HepG2 (cell line): ENCODE data around the gene TCN1. TPM values are rescaled to one million over a fixed set of nuclear protein-coding genes. Genes with fewer than 3 reads are reported as not detected.

Experiments
- ATM ChIP-seq: fragments of 450-650 bp; IDR thresholded peaks from 2 replicates; pipeline ENCODE4 v1.7.1; 2017; ENCODE audit warnings: mild to moderate bottlenecking, borderline replicate concordance
- EED ChIP-seq: sonication (generic); formaldehyde crosslinking; IDR thresholded peaks from 2 replicates; pipeline ENCODE4 v1.5.0; 2020; ENCODE audit warnings: mild to moderate bottlenecking, missing genetic modification reagents
- GMEB1 ChIP-seq: sonication (generic); formaldehyde crosslinking; IDR thresholded peaks from 2 replicates; pipeline ENCODE4 v1.5.1; 2020; ENCODE audit warnings: missing genetic modification reagents, mild to moderate bottlenecking, borderline replicate concordance
- HMGXB4 ChIP-seq, 2 experiments: sonication (generic) in 1 of 2; formaldehyde crosslinking in 1 of 2; IDR thresholded peaks; 2 replicates each; pipeline versions ENCODE4 v1.4.0 to v1.6.1; 2018 to 2020; ENCODE audit warnings: missing genetic modification reagents in 2 of 2, borderline replicate concordance in 1 of 2, low read depth in 1 of 2, mild to moderate bottlenecking in 1 of 2, missing biosample characterization in 1 of 2
- HNF1B ChIP-seq: sonication (generic); formaldehyde crosslinking; IDR thresholded peaks from 2 replicates; pipeline ENCODE4 v1.5.1; 2020; ENCODE audit warnings: mild to moderate bottlenecking, moderate library complexity, missing genetic modification reagents
- HNRNPL ChIP-seq: fragments of 200-400 bp; formaldehyde crosslinking; IDR thresholded peaks from 2 replicates; pipeline ENCODE4 v1.6.1; 2017; ENCODE audit warnings: mild to moderate bottlenecking, low read depth, low read length
- IRF9 ChIP-seq: sonication (generic); formaldehyde crosslinking; IDR thresholded peaks from 2 replicates; pipeline ENCODE4 v1.8.0; 2022; ENCODE audit warnings: missing genetic modification reagents, mild to moderate bottlenecking, borderline replicate concordance
- KAT7 ChIP-seq: IDR thresholded peaks from 2 replicates; pipeline ENCODE4 v1.6.1; 2018; ENCODE audit warnings: borderline replicate concordance, missing compliant biosample characterization
- KDM5A ChIP-seq: fragments of 200-600 bp; sonication (generic); IDR thresholded peaks from 2 replicates; pipeline ENCODE4 v1.7.0; 2018; ENCODE audit warnings: antibody characterized with exemption, mild to moderate bottlenecking, low read length, borderline replicate concordance
- PHF5A ChIP-seq: IDR thresholded peaks from one replicate; pipeline ENCODE4 v1.6.1; 2018; ENCODE audit warnings: low read depth, missing genetic modification reagents; ENCODE audit not compliant: unreplicated experiment
- POLR2G ChIP-seq: fragments of 200-400 bp; formaldehyde crosslinking; IDR thresholded peaks from 2 replicates; pipeline ENCODE4 v1.6.1; 2018; ENCODE audit warnings: mild to moderate bottlenecking, low read depth, low read length, moderate library complexity
- TCF7L2 ChIP-seq: IDR thresholded peaks from 2 replicates; pipeline ENCODE4 v1.6.1; 2011; ENCODE audit warnings: mild to moderate bottlenecking, low read depth, low read length, moderate library complexity
- ZFP36L1 ChIP-seq: sonication (generic); formaldehyde crosslinking; IDR thresholded peaks from 2 replicates; pipeline ENCODE4 v1.8.0; 2022; ENCODE audit warnings: mild to moderate bottlenecking, missing genetic modification reagents, moderate library complexity
- ZNF253 ChIP-seq: sonication (generic); formaldehyde crosslinking; IDR thresholded peaks from 2 replicates; pipeline ENCODE4 v1.8.0; 2022; ENCODE audit warnings: mild to moderate bottlenecking, missing genetic modification reagents, borderline replicate concordance
- ZNF280B ChIP-seq: sonication (generic); formaldehyde crosslinking; IDR thresholded peaks from 2 replicates; pipeline ENCODE4 v1.5.0; 2020; ENCODE audit warnings: missing genetic modification reagents, mild to moderate bottlenecking, borderline replicate concordance
- ZNF317 ChIP-seq: sonication (generic); formaldehyde crosslinking; IDR thresholded peaks from 2 replicates; pipeline ENCODE4 v1.5.0; 2020; ENCODE audit warnings: mild to moderate bottlenecking, missing genetic modification reagents
- ZNF547 ChIP-seq: sonication (generic); formaldehyde crosslinking; IDR thresholded peaks from 2 replicates; pipeline ENCODE4 v1.5.1; 2020; ENCODE audit warnings: mild to moderate bottlenecking, missing genetic modification reagents
- ZNF569 ChIP-seq: sonication (generic); formaldehyde crosslinking; IDR thresholded peaks from 2 replicates; pipeline ENCODE4 v1.5.0; 2020; ENCODE audit warnings: mild to moderate bottlenecking, missing genetic modification reagents, moderate library complexity, borderline replicate concordance
- ZNF747 ChIP-seq: sonication (generic); formaldehyde crosslinking; IDR thresholded peaks from 2 replicates; pipeline ENCODE4 v1.8.1; 2023; ENCODE audit warnings: missing genetic modification reagents, mild to moderate bottlenecking, borderline replicate concordance
- polyA plus RNA-seq, 8 experiments: library from polyadenylated mRNA; depleted of rRNA in 3 of 8; stranded (reverse) in 7 of 8; unstranded in 1 of 8; fragments of >200 nt; fragmentation: Illumina TruSeq in 4 of 8; extraction: Trizol in 4 of 8; gene quantifications; 2 replicates each; pipeline versions ENCODE4 v1.2.1 to v1.2.3, GENCODE V29; 2011 to 2016; ENCODE audit warnings: low read depth in 4 of 8, missing spikeins in 1 of 8, mixed read lengths in 1 of 8; ENCODE audit not compliant: insufficient read depth in 1 of 8
- total RNA-seq, 5 experiments: library from RNA; depleted of rRNA; stranded (reverse); fragments of >200 nt; fragmentation: Illumina TruSeq; extraction: Trizol; gene quantifications; 2 replicates each; pipeline ENCODE4 v1.2.3, GENCODE V29; 2016; ENCODE audit warnings: low read depth in 1 of 5

Gene TCN1
- total and polyA plus RNA-seq, 2 of the 13 experiments (the other 11 are each of a cell fraction or from before 2014, with no cell fraction given) = not detected

GRCh38 chr11:59810189-59810910 is 55.9 kb downstream of the TCN1 start, which contains the start of gene MRPL16 (continued):
- peak; percentile 96 for TF ChIP-seq ZNF280B (CRISPR knock-in tag)
- peak; percentile 11 for TF ChIP-seq ZFP36L1 (CRISPR knock-in tag)
- TF ChIP-seq ZNF253 (CRISPR knock-in tag) = 0 out of 2 replicates have a peak, but pooled peaks have one; percentile 11
- peak; percentile 77 for TF ChIP-seq GMEB1 (CRISPR knock-in tag)
- no peak for TF ChIP-seq ZNF569 (CRISPR knock-in tag)
- peak; percentile 49 for TF ChIP-seq PHF5A (CRISPR knock-in tag)
- TF ChIP-seq ZNF317 (CRISPR knock-in tag) = peak; percentile 82; the same call in 1 of the 2 replicates
- no peak for TF ChIP-seq TCF7L2
- 0 out of 2 replicates have a peak, but pooled peaks have one; percentile 62 for TF ChIP-seq HNF1B
- TF ChIP-seq IRF9 (CRISPR knock-in tag) = no peak; the same call in 1 of the 2 replicates
- peak; percentile 88 for TF ChIP-seq KAT7
- TF ChIP-seq KDM5A = peak; percentile 91
- TF ChIP-seq HNRNPL = no peak
- peak; percentile 93 to 94; a peak in 3 of 4 replicates for TF ChIP-seq HMGXB4 (CRISPR knock-in tag; IDR thresholded peaks at IDR 0.05; ENCODE audit: borderline replicate concordance in 1 of 2, low read depth in 1 of 2)
- no peak for TF ChIP-seq ATM
- TF ChIP-seq ZNF547 (CRISPR knock-in tag) = peak; percentile 93
- no peak for TF ChIP-seq EED (CRISPR knock-in tag)
- TF ChIP-seq POLR2G = peak; percentile 91
- no peak for TF ChIP-seq ZNF747 (CRISPR knock-in tag)
